ENCODE measurements around the gene ACKR4.

DNA sequence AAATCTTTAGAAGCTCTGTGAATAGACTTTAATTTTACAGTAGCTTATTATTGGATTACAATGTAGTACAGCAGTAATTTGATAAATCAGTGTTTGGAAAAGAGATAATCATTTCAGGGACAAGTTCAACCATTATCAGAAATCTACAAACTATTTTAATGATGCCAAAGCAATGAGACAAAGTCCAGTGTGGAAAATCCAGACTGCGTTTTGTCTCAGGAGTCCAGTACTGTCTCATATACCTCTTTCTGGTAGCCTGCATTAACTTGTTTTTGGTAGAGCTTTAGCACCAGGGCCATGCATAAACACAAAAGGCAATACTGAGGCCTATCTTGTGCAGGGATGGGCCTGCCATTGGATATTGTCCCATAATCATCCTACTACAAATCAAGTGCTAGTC lies 19.7 kb downstream of the ACKR4 start:
- TF ChIP-seq, protein P1, sequence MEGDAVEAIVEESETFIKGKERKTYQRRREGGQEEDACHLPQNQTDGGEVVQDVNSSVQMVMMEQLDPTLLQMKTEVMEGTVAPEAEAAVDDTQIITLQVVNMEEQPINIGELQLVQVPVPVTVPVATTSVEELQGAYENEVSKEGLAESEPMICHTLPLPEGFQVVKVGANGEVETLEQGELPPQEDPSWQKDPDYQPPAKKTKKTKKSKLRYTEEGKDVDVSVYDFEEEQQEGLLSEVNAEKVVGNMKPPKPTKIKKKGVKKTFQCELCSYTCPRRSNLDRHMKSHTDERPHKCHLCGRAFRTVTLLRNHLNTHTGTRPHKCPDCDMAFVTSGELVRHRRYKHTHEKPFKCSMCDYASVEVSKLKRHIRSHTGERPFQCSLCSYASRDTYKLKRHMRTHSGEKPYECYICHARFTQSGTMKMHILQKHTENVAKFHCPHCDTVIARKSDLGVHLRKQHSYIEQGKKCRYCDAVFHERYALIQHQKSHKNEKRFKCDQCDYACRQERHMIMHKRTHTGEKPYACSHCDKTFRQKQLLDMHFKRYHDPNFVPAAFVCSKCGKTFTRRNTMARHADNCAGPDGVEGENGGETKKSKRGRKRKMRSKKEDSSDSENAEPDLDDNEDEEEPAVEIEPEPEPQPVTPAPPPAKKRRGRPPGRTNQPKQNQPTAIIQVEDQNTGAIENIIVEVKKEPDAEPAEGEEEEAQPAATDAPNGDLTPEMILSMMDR (conservative IDR thresholded peaks at IDR 0.05; ENCODE audit: low read depth, low read length) = no peak
- no peak for TF ChIP-seq EZH2 (IDR thresholded peaks at IDR 0.05; ENCODE audit: borderline replicate concordance, low read depth, low read length, poor library complexity, severe bottlenecking)

Data from A673 (cell line).